SK-N-SH treated with all-trans-retinoic acid at 6 μM for 48 hours (cell line): ENCODE measurements around the gene SIRPB1.

Experiments
- ATAC-seq: fragments of 200-7000 bp; cut with Tn5 transposase; 3 replicates; pipeline ENCODE4 v1.9.1; 2020; ENCODE audit warnings: mild to moderate bottlenecking, moderate library complexity
- ARNTL ChIP-seq: fragments of 450-650 bp; formaldehyde crosslinking; IDR thresholded peaks from 2 replicates; pipeline ENCODE4 v1.5.0; 2020; ENCODE audit warnings: low read depth, mild to moderate bottlenecking, moderate library complexity, borderline replicate concordance
- ESRRG ChIP-seq: fragments of 250-450 bp; sonication (Bioruptor Pico); IDR thresholded peaks from 2 replicates; pipeline ENCODE4 v1.6.1; 2021; ENCODE audit warnings: mild to moderate bottlenecking
- ISL1 ChIP-seq: fragments of 250-450 bp; sonication (Bioruptor Pico); IDR thresholded peaks from 2 replicates; pipeline ENCODE4 v2.1.2; 2022; ENCODE audit warnings: mild to moderate bottlenecking, moderate library complexity
- OSR1 ChIP-seq: fragments of 250-450 bp; sonication (Bioruptor Pico); IDR thresholded peaks from 2 replicates; pipeline ENCODE4 v1.8.0; 2022; ENCODE audit warnings: moderate library complexity, mild to moderate bottlenecking, inconsistent platforms
- PPARA ChIP-seq: fragments of 250-450 bp; sonication (Bioruptor Pico); IDR thresholded peaks from 2 replicates; pipeline ENCODE4 v1.5.0; 2020; ENCODE audit warnings: mild to moderate bottlenecking, borderline replicate concordance
- RARB ChIP-seq: fragments of 250-450 bp; sonication (Bioruptor Pico); IDR thresholded peaks from 2 replicates; pipeline ENCODE4 v1.8.0; 2021; ENCODE audit warnings: mild to moderate bottlenecking, moderate library complexity
- SNAI2 ChIP-seq: fragments of 250-450 bp; sonication (Bioruptor Pico); IDR thresholded peaks from 2 replicates; pipeline ENCODE4 v1.5.0; 2020; ENCODE audit warnings: mild to moderate bottlenecking, moderate library complexity
- TCF4 ChIP-seq: fragments of 250-450 bp; sonication (Bioruptor Pico); IDR thresholded peaks from 2 replicates; pipeline ENCODE4 v1.8.0; 2021; ENCODE audit warnings: mild to moderate bottlenecking, moderate library complexity, borderline replicate concordance
- TOX ChIP-seq: fragments of 250-450 bp; sonication (Bioruptor Pico); IDR thresholded peaks from 2 replicates; pipeline ENCODE4 v1.8.0; 2021; ENCODE audit warnings: mild to moderate bottlenecking, moderate library complexity, borderline replicate concordance
- ZC3H10 ChIP-seq: fragments of 250-450 bp; sonication (Bioruptor Pico); IDR thresholded peaks from 2 replicates; pipeline ENCODE4 v1.5.1; 2021; ENCODE audit warnings: mild to moderate bottlenecking, moderate library complexity
- ZFP30 ChIP-seq: fragments of 450-650 bp; formaldehyde crosslinking; IDR thresholded peaks from 2 replicates; pipeline ENCODE4 v1.5.0; 2022; ENCODE audit warnings: mild to moderate bottlenecking, moderate library complexity
- ZNF565 ChIP-seq: fragments of 450-650 bp; formaldehyde crosslinking; conservative IDR thresholded peaks from 2 replicates; pipeline ENCODE4 v1.5.0; 2020; ENCODE audit warnings: low read depth, mild to moderate bottlenecking, moderate library complexity
- ZNF70 ChIP-seq: fragments of 450-650 bp; formaldehyde crosslinking; IDR thresholded peaks from 2 replicates; pipeline ENCODE4 v1.5.0; 2020; ENCODE audit warnings: mild to moderate bottlenecking, moderate library complexity
- TF ChIP-seq, protein P1 (sequence below): fragments of 250-450 bp; sonication (Bioruptor Pico); IDR thresholded peaks from 2 replicates; pipeline ENCODE4 v1.5.0; 2020; ENCODE audit warnings: mild to moderate bottlenecking, moderate library complexity
- TF ChIP-seq, protein P2 (sequence below): fragments of 250-450 bp; sonication (Bioruptor Pico); IDR thresholded peaks from 2 replicates; pipeline ENCODE4 v1.8.0; 2020; ENCODE audit warnings: mild to moderate bottlenecking, moderate library complexity, borderline replicate concordance
- TF ChIP-seq, protein P3 (sequence below): fragments of 250-450 bp; sonication (Bioruptor Pico); IDR thresholded peaks from 2 replicates; pipeline ENCODE4 v1.5.1; 2020; ENCODE audit warnings: low read depth, mild to moderate bottlenecking, moderate library complexity
- TF ChIP-seq, protein P4 (sequence below): fragments of 250-450 bp; sonication (Bioruptor Pico); IDR thresholded peaks from 2 replicates; pipeline ENCODE4 v1.5.1; 2021; ENCODE audit warnings: mild to moderate bottlenecking, moderate library complexity
- TF ChIP-seq, protein P5 (sequence below): fragments of 250-450 bp; sonication (Bioruptor Pico); IDR thresholded peaks from 2 replicates; pipeline ENCODE4 v1.8.0; 2021; ENCODE audit warnings: low read depth, mild to moderate bottlenecking, moderate library complexity, borderline replicate concordance

The SIRPB1 gene

DNA sequence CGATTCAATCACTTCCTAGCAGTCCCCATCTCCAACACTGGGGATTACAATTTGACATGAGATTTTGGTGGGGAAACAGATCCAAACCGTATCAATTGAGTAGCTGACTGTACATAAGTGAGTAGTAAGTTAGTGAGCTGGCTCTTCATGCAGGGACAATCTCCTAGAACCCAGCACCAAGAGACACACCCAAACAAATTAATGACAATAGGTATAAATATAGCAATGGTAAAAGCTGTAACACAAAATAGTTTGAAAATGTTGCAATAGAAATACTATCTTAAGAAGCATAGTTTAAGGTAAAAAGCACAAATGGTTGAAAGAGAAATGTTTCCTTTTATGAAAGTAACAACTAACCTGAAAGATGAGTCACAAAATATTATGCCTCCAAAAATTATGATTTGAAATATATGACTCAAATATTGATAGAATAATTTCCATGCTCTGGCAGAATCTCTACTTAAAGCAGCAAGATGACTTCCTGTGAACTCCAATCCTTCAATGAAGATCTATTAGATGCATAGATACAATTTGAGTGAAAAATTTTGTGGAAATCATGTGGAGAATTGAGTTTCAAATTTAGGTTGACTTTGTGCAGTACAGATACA is 5.4 kb upstream of the SIRPB1 start (continued):
- TF ChIP-seq, protein P1, sequence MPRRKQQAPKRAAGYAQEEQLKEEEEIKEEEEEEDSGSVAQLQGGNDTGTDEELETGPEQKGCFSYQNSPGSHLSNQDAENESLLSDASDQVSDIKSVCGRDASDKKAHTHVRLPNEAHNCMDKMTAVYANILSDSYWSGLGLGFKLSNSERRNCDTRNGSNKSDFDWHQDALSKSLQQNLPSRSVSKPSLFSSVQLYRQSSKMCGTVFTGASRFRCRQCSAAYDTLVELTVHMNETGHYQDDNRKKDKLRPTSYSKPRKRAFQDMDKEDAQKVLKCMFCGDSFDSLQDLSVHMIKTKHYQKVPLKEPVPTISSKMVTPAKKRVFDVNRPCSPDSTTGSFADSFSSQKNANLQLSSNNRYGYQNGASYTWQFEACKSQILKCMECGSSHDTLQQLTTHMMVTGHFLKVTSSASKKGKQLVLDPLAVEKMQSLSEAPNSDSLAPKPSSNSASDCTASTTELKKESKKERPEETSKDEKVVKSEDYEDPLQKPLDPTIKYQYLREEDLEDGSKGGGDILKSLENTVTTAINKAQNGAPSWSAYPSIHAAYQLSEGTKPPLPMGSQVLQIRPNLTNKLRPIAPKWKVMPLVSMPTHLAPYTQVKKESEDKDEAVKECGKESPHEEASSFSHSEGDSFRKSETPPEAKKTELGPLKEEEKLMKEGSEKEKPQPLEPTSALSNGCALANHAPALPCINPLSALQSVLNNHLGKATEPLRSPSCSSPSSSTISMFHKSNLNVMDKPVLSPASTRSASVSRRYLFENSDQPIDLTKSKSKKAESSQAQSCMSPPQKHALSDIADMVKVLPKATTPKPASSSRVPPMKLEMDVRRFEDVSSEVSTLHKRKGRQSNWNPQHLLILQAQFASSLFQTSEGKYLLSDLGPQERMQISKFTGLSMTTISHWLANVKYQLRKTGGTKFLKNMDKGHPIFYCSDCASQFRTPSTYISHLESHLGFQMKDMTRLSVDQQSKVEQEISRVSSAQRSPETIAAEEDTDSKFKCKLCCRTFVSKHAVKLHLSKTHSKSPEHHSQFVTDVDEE (CRISPR knock-in tag) = no peak

DNA sequence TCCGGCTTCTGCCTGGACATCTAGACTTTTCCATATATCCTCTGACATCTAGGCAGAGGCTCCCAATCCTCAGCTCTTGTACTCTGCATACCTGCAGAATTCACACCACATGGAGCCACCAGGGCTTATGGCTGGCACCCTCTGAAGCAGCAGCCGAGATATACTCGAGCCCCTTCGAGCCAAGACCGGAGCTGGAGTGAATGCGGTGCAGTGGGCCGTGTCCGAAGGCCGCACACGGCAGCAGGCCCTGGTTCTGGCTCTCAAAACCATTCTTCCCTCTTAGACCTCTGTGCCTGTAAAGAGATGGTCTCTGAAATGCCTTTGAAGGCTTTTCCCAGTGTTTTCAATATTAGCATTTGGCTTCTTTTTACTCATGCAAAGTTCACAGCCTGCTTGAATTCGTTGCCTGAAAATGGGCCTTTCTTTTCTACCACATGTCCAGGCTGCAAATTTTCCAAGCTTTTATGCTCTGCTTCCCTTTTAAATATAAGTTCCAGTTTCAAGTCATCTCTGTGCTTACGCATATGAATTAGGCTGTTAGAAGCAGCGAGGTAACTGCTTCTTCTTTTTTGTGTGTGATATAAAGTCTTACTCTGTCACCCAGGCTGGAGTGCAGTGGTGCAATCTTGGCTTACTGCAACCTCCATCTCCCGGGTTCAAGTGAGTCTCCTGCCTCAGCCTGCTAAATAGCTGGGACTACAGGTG is 3.8 kb upstream of the SIRPB1 start:
- ATAC-seq = no peak
- TF ChIP-seq ISL1 (CRISPR knock-in tag) (no peak), TOX (CRISPR knock-in tag) (no peak), ZC3H10 (CRISPR knock-in tag) (no peak), ZNF70 (CRISPR knock-in tag) (no peak), ZFP30 (CRISPR knock-in tag) (no peak), TCF4 (no peak), ESRRG (CRISPR knock-in tag) (no peak), PPARA (CRISPR knock-in tag) (no peak), ZNF565 (no peak)
- TF ChIP-seq, protein P2, sequence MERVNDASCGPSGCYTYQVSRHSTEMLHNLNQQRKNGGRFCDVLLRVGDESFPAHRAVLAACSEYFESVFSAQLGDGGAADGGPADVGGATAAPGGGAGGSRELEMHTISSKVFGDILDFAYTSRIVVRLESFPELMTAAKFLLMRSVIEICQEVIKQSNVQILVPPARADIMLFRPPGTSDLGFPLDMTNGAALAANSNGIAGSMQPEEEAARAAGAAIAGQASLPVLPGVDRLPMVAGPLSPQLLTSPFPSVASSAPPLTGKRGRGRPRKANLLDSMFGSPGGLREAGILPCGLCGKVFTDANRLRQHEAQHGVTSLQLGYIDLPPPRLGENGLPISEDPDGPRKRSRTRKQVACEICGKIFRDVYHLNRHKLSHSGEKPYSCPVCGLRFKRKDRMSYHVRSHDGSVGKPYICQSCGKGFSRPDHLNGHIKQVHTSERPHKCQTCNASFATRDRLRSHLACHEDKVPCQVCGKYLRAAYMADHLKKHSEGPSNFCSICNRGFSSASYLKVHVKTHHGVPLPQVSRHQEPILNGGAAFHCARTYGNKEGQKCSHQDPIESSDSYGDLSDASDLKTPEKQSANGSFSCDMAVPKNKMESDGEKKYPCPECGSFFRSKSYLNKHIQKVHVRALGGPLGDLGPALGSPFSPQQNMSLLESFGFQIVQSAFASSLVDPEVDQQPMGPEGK = no peak

DNA sequence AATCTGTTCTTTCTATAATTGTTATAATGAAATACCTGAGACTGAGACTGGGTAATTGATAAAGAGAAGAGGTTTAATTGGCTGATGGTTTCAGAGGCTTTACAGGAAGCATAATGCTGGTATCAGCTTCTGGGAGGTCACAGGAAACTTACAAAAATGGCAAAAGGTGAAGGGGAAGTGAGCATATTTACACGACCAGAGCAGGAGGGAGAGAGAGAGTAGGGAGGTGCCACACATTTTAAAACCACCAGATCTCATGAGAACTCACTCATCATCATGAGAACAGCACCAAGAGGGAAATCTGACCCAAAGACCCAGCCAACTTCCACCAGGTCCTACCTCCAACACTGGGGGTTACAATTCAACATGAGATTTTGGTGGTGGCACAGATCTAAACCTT is 2.6 kb upstream of the SIRPB1 start:
- no peak for ATAC-seq
- TF ChIP-seq ZNF70 (CRISPR knock-in tag) (no peak), ARNTL (no peak), TCF4 (no peak), SNAI2 (CRISPR knock-in tag) (no peak), ZC3H10 (CRISPR knock-in tag) (no peak), RARB (no peak), OSR1 (CRISPR knock-in tag) (no peak), TOX (CRISPR knock-in tag) (no peak), ZFP30 (CRISPR knock-in tag) (no peak)
- TF ChIP-seq, protein P3, sequence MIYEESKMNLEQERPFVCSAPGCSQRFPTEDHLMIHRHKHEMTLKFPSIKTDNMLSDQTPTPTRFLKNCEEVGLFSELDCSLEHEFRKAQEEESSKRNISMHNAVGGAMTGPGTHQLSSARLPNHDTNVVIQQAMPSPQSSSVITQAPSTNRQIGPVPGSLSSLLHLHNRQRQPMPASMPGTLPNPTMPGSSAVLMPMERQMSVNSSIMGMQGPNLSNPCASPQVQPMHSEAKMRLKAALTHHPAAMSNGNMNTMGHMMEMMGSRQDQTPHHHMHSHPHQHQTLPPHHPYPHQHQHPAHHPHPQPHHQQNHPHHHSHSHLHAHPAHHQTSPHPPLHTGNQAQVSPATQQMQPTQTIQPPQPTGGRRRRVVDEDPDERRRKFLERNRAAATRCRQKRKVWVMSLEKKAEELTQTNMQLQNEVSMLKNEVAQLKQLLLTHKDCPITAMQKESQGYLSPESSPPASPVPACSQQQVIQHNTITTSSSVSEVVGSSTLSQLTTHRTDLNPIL (CRISPR knock-in tag) = no peak
- TF ChIP-seq, protein P4, sequence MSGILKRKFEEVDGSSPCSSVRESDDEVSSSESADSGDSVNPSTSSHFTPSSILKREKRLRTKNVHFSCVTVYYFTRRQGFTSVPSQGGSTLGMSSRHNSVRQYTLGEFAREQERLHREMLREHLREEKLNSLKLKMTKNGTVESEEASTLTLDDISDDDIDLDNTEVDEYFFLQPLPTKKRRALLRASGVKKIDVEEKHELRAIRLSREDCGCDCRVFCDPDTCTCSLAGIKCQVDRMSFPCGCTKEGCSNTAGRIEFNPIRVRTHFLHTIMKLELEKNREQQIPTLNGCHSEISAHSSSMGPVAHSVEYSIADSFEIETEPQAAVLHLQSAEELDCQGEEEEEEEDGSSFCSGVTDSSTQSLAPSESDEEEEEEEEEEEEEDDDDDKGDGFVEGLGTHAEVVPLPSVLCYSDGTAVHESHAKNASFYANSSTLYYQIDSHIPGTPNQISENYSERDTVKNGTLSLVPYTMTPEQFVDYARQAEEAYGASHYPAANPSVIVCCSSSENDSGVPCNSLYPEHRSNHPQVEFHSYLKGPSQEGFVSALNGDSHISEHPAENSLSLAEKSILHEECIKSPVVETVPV (CRISPR knock-in tag) = no peak
- TF ChIP-seq, protein P5, sequence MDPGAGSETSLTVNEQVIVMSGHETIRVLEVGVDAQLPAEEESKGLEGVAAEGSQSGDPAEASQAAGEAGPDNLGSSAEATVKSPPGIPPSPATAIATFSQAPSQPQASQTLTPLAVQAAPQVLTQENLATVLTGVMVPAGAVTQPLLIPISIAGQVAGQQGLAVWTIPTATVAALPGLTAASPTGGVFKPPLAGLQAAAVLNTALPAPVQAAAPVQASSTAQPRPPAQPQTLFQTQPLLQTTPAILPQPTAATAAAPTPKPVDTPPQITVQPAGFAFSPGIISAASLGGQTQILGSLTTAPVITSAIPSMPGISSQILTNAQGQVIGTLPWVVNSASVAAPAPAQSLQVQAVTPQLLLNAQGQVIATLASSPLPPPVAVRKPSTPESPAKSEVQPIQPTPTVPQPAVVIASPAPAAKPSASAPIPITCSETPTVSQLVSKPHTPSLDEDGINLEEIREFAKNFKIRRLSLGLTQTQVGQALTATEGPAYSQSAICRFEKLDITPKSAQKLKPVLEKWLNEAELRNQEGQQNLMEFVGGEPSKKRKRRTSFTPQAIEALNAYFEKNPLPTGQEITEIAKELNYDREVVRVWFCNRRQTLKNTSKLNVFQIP (CRISPR knock-in tag) = no peak
- TF ChIP-seq, protein P1 (CRISPR knock-in tag) = no peak
